K562 (cell line): ENCODE results near the gene YIF1A. TPM values are rescaled to one million over a fixed set of nuclear protein-coding genes. Genes with fewer than 3 reads are reported as not detected.

Experiments used
- ELF1 ChIP-seq: fragments of 200-800 bp; sonication (Bioruptor generic); IDR thresholded peaks from 2 replicates; pipeline ENCODE4 v1.6.1; 2016; ENCODE audit warnings: missing genetic modification characterization, missing compliant biosample characterization
- HMG20A ChIP-seq: fragments of 450-650 bp; formaldehyde crosslinking; conservative IDR thresholded peaks from 2 replicates; pipeline ENCODE4 v1.4.0; 2020; ENCODE audit warnings: mild to moderate bottlenecking, mixed read lengths
- HNRNPUL1 ChIP-seq: fragments of 200-400 bp; formaldehyde crosslinking; IDR thresholded peaks from 2 replicates; pipeline ENCODE4 v1.6.1; 2017; ENCODE audit warnings: low read length
- NFRKB ChIP-seq: fragments of 450-650 bp; IDR thresholded peaks from 2 replicates; pipeline ENCODE4 v1.6.1; 2016; ENCODE audit warnings: low read depth
- SREBF1 ChIP-seq: fragments of 150-350 bp; IDR thresholded peaks from 2 replicates; pipeline ENCODE4 v1.6.1; 2014; ENCODE audit warnings: antibody characterized with exemption, low read depth, low read length, borderline replicate concordance
- polyA plus RNA-seq, 8 experiments: library from polyadenylated mRNA; depleted of rRNA in 4 of 8; stranded (reverse) in 5 of 8; unstranded in 3 of 8; fragments of >200 nt; fragmentation: Nextera tagmentation in 2 of 8; fragmentation: Illumina TruSeq in 1 of 8; extraction: Ambion mirVana in 2 of 8; extraction: Trizol in 1 of 8; gene quantifications; 2 replicates each; pipeline versions ENCODE4 v1.2.1 to v1.2.3, GENCODE V29; 2011 to 2014; ENCODE audit warnings: inconsistent platforms in 1 of 8, missing spikeins in 1 of 8
- total RNA-seq, 7 experiments: library from RNA; depleted of rRNA in 6 of 7; stranded (reverse); fragments of >200 nt in 6 of 7; fragmentation: Illumina TruSeq in 2 of 7; extraction: Trizol in 2 of 7; gene quantifications; 2 replicates each; pipeline versions ENCODE4 v1.2.1 to v1.2.3, GENCODE V29; 2011 to 2021; ENCODE audit warnings: low replicate concordance in 1 of 7
- TF ChIP-seq, protein P1 (sequence below): fragments of 450-650 bp; conservative IDR thresholded peaks from 2 replicates; pipeline ENCODE4 v1.6.1; 2016; ENCODE audit warnings: missing genetic modification characterization, low read depth, mild to moderate bottlenecking, control low read depth, missing compliant biosample characterization
- TF ChIP-seq, protein P2 (sequence below): IDR thresholded peaks from 3 replicates; pipeline ENCODE4 v1.6.1; 2011; ENCODE audit warnings: borderline replicate concordance, mild to moderate bottlenecking; ENCODE audit not compliant: insufficient read length, insufficient read depth
- TF ChIP-seq, protein P3 (sequence below), 3 experiments: fragments of 200-800 bp in 1 of 3; fragments of 250-450 bp in 1 of 3; fragments of 450-650 bp in 1 of 3; sonication (Bioruptor Pico) in 1 of 3; sonication (Bioruptor generic) in 1 of 3; formaldehyde crosslinking in 1 of 3; IDR thresholded peaks; 2 replicates each; pipeline versions ENCODE4 v1.6.1 to v1.8.0; 2016 to 2022; ENCODE audit warnings: mild to moderate bottlenecking in 2 of 3, missing genetic modification characterization in 2 of 3, missing compliant biosample characterization in 1 of 3, moderate library complexity in 1 of 3

The YIF1A gene
- total and polyA plus RNA-seq, 9 of the 15 experiments (the other 6 are each of a cell fraction or from before 2014, with no cell fraction given), result 8.6 to 121 (median 77.2) TPM

DNA sequence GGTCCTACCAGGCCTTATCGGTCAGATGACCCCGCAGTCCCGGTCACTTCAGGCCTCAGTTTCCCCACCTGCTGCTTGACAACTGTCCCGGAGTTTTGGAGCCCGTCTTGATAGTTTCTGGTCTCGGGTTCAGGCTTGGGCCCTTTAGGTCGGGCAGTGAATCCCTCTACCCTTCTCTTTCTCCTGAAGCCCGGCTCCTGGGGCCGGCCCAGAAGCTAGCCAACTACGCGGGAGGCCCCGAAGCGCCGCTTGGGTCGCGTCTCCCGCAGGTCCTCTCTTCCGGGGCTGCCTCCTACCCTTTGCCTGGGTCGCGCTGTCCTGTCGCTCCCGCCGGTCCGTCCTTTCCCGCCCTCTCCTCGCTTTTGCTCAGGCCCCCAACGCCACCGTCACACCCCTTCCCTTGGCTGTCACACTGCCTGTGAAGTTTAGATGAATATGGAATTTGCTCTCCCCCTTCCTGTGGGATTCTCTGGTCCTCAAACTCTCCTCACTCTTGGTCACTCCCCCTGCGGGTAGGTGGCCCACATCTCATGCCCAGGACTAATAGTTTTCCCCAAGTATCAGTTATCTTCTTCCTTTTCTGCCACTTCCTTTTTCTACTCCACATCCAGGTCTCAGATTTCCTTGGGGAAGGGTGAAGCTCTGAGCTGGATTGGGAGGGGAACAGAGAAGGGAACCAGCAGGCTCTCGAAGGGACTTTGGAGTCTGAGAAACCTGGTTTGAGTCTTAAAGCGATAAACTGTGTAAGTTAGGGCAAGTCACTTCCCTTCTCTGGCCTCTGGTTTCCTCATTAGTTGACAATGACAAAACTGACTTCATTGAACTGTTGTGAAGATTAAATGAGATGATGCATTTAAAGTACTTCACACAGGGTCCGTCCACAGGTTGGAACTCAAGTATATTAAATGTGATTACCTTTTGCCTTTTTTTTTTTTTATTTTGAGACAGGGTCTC is 19.7 kb downstream of the YIF1A start (continued):
- TF ChIP-seq, protein P1, sequence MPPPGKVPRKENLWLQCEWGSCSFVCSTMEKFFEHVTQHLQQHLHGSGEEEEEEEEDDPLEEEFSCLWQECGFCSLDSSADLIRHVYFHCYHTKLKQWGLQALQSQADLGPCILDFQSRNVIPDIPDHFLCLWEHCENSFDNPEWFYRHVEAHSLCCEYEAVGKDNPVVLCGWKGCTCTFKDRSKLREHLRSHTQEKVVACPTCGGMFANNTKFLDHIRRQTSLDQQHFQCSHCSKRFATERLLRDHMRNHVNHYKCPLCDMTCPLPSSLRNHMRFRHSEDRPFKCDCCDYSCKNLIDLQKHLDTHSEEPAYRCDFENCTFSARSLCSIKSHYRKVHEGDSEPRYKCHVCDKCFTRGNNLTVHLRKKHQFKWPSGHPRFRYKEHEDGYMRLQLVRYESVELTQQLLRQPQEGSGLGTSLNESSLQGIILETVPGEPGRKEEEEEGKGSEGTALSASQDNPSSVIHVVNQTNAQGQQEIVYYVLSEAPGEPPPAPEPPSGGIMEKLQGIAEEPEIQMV, result no peak
- no peak for TF ChIP-seq HNRNPUL1
- TF ChIP-seq, protein P2, sequence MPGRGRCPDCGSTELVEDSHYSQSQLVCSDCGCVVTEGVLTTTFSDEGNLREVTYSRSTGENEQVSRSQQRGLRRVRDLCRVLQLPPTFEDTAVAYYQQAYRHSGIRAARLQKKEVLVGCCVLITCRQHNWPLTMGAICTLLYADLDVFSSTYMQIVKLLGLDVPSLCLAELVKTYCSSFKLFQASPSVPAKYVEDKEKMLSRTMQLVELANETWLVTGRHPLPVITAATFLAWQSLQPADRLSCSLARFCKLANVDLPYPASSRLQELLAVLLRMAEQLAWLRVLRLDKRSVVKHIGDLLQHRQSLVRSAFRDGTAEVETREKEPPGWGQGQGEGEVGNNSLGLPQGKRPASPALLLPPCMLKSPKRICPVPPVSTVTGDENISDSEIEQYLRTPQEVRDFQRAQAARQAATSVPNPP, result no peak
- peak; percentile 51; the same call in 1 of the 2 replicates for TF ChIP-seq ELF1 (tag)
- TF ChIP-seq SREBF1, result no peak
- 0 out of 2 replicates have a peak, but pooled peaks have one; percentile 42 for TF ChIP-seq NFRKB
- TF ChIP-seq HMG20A (CRISPR knock-in tag), result no peak
- TF ChIP-seq, protein P3, sequence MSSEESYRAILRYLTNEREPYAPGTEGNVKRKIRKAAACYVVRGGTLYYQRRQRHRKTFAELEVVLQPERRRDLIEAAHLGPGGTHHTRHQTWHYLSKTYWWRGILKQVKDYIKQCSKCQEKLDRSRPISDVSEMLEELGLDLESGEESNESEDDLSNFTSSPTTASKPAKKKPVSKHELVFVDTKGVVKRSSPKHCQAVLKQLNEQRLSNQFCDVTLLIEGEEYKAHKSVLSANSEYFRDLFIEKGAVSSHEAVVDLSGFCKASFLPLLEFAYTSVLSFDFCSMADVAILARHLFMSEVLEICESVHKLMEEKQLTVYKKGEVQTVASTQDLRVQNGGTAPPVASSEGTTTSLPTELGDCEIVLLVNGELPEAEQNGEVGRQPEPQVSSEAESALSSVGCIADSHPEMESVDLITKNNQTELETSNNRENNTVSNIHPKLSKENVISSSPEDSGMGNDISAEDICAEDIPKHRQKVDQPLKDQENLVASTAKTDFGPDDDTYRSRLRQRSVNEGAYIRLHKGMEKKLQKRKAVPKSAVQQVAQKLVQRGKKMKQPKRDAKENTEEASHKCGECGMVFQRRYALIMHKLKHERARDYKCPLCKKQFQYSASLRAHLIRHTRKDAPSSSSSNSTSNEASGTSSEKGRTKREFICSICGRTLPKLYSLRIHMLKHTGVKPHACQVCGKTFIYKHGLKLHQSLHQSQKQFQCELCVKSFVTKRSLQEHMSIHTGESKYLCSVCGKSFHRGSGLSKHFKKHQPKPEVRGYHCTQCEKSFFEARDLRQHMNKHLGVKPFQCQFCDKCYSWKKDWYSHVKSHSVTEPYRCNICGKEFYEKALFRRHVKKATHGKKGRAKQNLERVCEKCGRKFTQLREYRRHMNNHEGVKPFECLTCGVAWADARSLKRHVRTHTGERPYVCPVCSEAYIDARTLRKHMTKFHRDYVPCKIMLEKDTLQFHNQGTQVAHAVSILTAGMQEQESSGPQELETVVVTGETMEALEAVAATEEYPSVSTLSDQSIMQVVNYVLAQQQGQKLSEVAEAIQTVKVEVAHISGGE (CRISPR knock-in tag; IDR thresholded peaks at IDR 0.05), result no peak
